ENCODE results near the gene LPAR1.

Gene LPAR1

GRCh38 chr9:110895147-110895905, 142.9 kb downstream of the LPAR1 start:
- Mint-ChIP-seq H3K27ac (no peak overlapping the region), H3K9me3 (peaks cover 8% of the 10 kb centered on the region), H3K4me3 (no peak overlapping the region), H3K36me3 (no peaks in the 10 kb centered on the region), H3K4me1 (no peaks in the 10 kb centered on the region), H3K27me3 (no peaks in the 10 kb centered on the region)
- ATAC-seq (ENCODE audit: low read depth) (no peak), DNase-seq (ENCODE audit: low spot score in 2 of 2) (no peak)

GRCh38 chr9:110894731-110895130, 143.5 kb downstream of the LPAR1 start:
- no peaks in the 10 kb centered on the region for H3K36me3 Mint-ChIP-seq
- no peak overlapping the region for H3K4me3 Mint-ChIP-seq
- peaks cover 8% of the 10 kb centered on the region for H3K9me3 Mint-ChIP-seq
- no peaks in the 10 kb centered on the region for H3K27me3 Mint-ChIP-seq
- no peak overlapping the region for H3K27ac Mint-ChIP-seq
- no peaks in the 10 kb centered on the region for H3K4me1 Mint-ChIP-seq
- DNase-seq (ENCODE audit: low spot score in 2 of 2) (no peak), ATAC-seq (ENCODE audit: low read depth) (no peak)

- DNase-seq (ENCODE audit: low spot score in 2 of 2) (no peak), ATAC-seq (ENCODE audit: low read depth) (no peak)
- no peaks in the 10 kb centered on the region for H3K4me1 Mint-ChIP-seq
- no peaks in the 10 kb centered on the region for H3K36me3 Mint-ChIP-seq
- no peak overlapping the region for H3K4me3 Mint-ChIP-seq
- H3K9me3 Mint-ChIP-seq, result peaks cover 8% of the 10 kb centered on the region
- H3K27ac Mint-ChIP-seq, result no peak overlapping the region
- H3K27me3 Mint-ChIP-seq, result no peaks in the 10 kb centered on the region
Observed at GRCh38 chr9:110892689-110893088, 145.6 kb downstream of the LPAR1 start.

GRCh38 chr9:110891760-110892159, 146.5 kb downstream of the LPAR1 start:
- Mint-ChIP-seq H3K27ac (no peak overlapping the region), H3K27me3 (no peaks in the 10 kb centered on the region), H3K4me1 (no peaks in the 10 kb centered on the region), H3K4me3 (no peak overlapping the region), H3K36me3 (no peaks in the 10 kb centered on the region), H3K9me3 (peaks cover 4% of the 10 kb centered on the region)
- DNase-seq (ENCODE audit: low spot score in 2 of 2), result no peak
- no peak for ATAC-seq (ENCODE audit: low read depth)

DNA sequence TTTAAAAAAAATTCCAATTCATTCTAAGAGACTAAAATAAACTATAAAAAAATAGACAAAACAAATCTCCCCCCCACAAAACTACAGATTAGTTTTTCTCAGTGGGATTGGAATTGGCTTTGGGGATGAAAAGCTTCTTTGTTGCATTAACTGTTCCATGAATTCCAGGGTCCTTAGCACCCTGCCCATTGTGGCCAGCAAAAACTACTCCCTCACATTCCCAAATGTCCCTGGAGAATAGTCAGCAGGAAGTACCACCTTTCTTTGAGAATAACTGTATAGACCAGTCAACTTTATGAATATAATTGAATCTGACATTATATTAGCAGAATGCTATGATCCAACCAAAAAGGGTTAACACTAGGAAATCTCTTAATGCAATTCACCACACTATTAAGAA, 147.9 kb downstream of the LPAR1 start:
- DNase-seq (ENCODE audit: low spot score in 2 of 2), result no peak
- Mint-ChIP-seq H3K27me3 (no peaks in the 10 kb centered on the region), H3K4me1 (no peaks in the 10 kb centered on the region), H3K9me3 (peaks cover 2% of the 10 kb centered on the region), H3K27ac (no peak overlapping the region), H3K4me3 (no peak overlapping the region), H3K36me3 (no peaks in the 10 kb centered on the region)
- ATAC-seq (ENCODE audit: low read depth), result no peak

GRCh38 chr9:110887276-110887675, 151.0 kb downstream of the LPAR1 start:
- no peak for DNase-seq (ENCODE audit: low spot score in 2 of 2)
- H3K9me3 Mint-ChIP-seq, result peaks cover 3% of the 10 kb centered on the region

DNA sequence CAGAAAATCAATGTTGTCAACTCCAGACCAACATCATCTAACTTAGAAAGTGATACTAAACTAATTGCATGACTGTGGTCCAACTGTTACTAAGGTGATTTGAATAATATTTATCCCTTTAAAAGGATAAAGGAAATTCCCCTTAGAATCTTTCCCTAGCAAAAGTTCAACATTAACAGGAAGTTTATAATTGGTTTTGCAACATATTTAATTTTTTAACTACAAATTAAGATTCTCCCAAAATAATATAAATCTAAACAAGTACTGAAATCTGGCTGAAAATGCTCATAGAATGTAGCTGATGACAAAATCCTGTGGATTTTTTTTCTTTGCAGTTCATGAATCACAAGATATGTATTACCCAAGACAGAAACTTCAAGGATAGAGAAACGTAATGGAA, 151.4 kb downstream of the LPAR1 start:
- no peaks in the 10 kb centered on the region for H3K4me1 Mint-ChIP-seq
- no peak overlapping the region for H3K27ac Mint-ChIP-seq
- DNase-seq (ENCODE audit: low spot score in 2 of 2) (no peak), ATAC-seq (ENCODE audit: low read depth) (no peak)
- no peaks in the 10 kb centered on the region for H3K36me3 Mint-ChIP-seq
- no peaks in the 10 kb centered on the region for H3K27me3 Mint-ChIP-seq
- H3K9me3 Mint-ChIP-seq, result peaks cover 2% of the 10 kb centered on the region
- no peak overlapping the region for H3K4me3 Mint-ChIP-seq

More at GRCh38 chr9:110887276-110887675, 151.0 kb downstream of the LPAR1 start:
- Mint-ChIP-seq H3K27ac (no peak overlapping the region), H3K36me3 (no peaks in the 10 kb centered on the region), H3K27me3 (no peaks in the 10 kb centered on the region), H3K4me1 (no peaks in the 10 kb centered on the region), H3K4me3 (no peak overlapping the region)
- ATAC-seq (ENCODE audit: low read depth), result no peak

- ATAC-seq (ENCODE audit: low read depth), result no peak
- no peak for DNase-seq (ENCODE audit: low spot score in 2 of 2)
- H3K36me3 Mint-ChIP-seq, result no peaks in the 10 kb centered on the region
Observed at GRCh38 chr9:110880189-110880588, 158.1 kb downstream of the LPAR1 start.

GRCh38 chr9:110877374-110877773, 160.9 kb downstream of the LPAR1 start:
- Mint-ChIP-seq H3K36me3 (no peaks in the 10 kb centered on the region), H3K4me3 (no peak overlapping the region), H3K27me3 (peaks cover 8% of the 10 kb centered on the region), H3K4me1 (no peaks in the 10 kb centered on the region), H3K9me3 (peaks cover 7% of the 10 kb centered on the region), H3K27ac (no peak overlapping the region)
- no peak for DNase-seq (ENCODE audit: low spot score in 2 of 2)
- no peak for ATAC-seq (ENCODE audit: low read depth)

More at GRCh38 chr9:110880189-110880588, 158.1 kb downstream of the LPAR1 start:
- Mint-ChIP-seq H3K27me3 (peaks cover 4% of the 10 kb centered on the region), H3K4me3 (no peak overlapping the region), H3K27ac (no peak overlapping the region), H3K4me1 (no peaks in the 10 kb centered on the region), H3K9me3 (peaks cover 5% of the 10 kb centered on the region)

DNA sequence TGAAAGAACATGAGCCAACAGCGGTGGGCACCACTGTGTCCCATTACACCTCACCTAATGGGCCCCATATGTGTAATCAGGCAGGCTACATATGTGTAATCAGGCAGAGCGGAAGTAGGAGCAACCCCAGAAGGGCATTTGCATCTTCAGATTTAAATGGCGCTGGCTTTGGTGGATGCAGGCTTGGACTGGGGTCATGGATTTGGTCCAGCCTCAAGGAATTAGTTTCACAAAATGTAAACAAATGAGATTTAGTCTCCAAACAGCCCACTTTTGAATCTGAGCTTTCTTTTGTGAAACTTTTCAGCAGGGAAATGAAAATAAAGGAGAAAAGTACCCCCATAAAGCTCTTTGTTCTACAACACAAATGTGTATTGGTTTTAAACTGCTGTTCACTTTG, 161.3 kb downstream of the LPAR1 start:
- Mint-ChIP-seq H3K27me3 (peaks cover 8% of the 10 kb centered on the region), H3K4me3 (no peak overlapping the region), H3K27ac (no peak overlapping the region), H3K9me3 (peaks cover 6% of the 10 kb centered on the region), H3K4me1 (no peaks in the 10 kb centered on the region), H3K36me3 (no peaks in the 10 kb centered on the region)
- ATAC-seq (ENCODE audit: low read depth) (no peak), DNase-seq (ENCODE audit: low spot score in 2 of 2) (no peak)

DNA sequence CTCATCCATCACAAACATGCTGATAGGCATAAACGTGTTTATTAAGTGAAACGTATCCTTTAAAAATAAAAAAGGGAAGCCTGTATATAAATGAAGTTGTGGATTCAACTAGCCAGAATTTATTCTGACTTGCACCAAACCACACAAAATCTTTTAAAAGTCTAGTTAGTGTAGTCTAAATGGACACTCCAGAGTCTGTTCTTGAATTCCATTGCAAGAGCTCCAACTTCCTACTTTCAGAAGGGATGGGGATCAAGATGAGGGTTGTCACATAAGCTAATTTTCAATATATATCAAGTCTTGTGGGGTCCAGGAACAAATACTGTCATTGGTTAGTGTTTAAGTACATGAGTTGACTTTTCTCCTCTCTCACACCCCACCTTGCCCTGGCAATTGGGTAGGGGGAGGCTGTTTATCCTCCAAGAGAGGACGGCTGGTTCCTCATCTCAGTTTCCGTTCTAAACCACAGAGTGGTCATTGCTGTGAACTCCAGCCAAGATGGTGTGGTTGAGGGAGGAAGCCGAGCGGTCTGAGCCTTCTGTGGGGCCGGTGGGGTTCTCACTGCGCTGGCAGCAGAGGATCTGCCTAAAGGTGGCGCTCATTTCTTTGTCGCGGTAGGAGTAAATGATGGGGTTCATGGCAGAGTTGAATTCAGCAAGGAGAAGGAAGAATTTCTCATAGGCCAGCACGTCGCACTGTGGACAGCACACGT, 163.2 kb downstream of the LPAR1 start:
- H3K27me3 Mint-ChIP-seq, result peaks cover 8% of the 10 kb centered on the region
- H3K27ac Mint-ChIP-seq, result no peak overlapping the region
- H3K36me3 Mint-ChIP-seq, result no peaks in the 10 kb centered on the region
- DNase-seq (ENCODE audit: low spot score in 2 of 2) (no peak), ATAC-seq (ENCODE audit: low read depth) (no peak)
- peaks cover 3% of the 10 kb centered on the region for H3K9me3 Mint-ChIP-seq
- H3K4me3 Mint-ChIP-seq, result no peak overlapping the region
- no peaks in the 10 kb centered on the region for H3K4me1 Mint-ChIP-seq

DNA sequence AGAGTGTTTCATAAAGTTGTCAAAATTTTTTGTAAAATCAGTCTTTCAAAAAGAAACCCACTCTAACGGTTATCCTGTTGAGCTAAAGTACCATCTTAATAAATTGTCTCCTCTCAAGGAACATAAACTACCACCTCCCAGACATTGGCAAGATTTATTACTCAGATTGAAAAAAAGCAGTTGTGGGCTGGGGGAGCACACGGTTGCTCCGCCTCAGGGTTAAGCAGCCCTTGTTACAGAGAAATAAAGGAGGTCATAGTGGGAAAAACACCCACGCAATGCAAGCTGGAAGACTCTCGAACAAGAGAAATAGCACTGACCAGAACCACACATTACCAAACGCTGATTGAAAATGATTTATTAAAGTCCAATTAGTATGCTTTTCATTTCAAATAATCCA, 165.3 kb downstream of the LPAR1 start:
- Mint-ChIP-seq H3K27me3 (peaks cover 8% of the 10 kb centered on the region), H3K27ac (no peak overlapping the region), H3K36me3 (no peaks in the 10 kb centered on the region), H3K4me3 (no peak overlapping the region), H3K4me1 (no peaks in the 10 kb centered on the region), H3K9me3 (peaks cover 5% of the 10 kb centered on the region)
- DNase-seq (ENCODE audit: low spot score in 2 of 2), result no peak
- ATAC-seq (ENCODE audit: low read depth), result no peak

DNA sequence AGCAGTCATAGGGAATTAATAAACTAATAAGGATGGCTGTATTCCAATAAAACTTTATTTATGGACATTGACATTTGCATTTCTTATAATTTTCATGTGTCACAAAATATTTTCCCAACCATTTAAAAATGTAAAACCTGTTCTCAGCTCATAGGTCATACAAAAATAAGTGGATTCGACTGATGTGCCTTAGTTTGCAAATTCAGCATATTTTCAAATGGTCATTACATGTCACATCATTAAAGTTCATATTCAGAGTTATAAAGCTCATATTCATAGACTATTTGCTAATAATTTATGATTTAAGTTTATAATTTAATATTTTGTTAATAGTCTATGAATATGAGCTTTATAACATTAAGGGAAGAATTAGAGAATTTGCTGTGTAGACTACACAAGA, 166.5 kb downstream of the LPAR1 start:
- Mint-ChIP-seq H3K4me3 (no peak overlapping the region), H3K9me3 (peaks cover 5% of the 10 kb centered on the region), H3K4me1 (no peaks in the 10 kb centered on the region), H3K36me3 (no peaks in the 10 kb centered on the region), H3K27ac (no peak overlapping the region), H3K27me3 (peaks cover 8% of the 10 kb centered on the region)
- DNase-seq (ENCODE audit: low spot score in 2 of 2) (no peak), ATAC-seq (ENCODE audit: low read depth) (no peak)

GRCh38 chr9:110869931-110870330, 168.3 kb downstream of the LPAR1 start:
- H3K27ac Mint-ChIP-seq, result no peak overlapping the region

GRCh38 chr9:110864011-110864410, 174.3 kb downstream of the LPAR1 start:
- Mint-ChIP-seq H3K4me1 (no peaks in the 10 kb centered on the region), H3K9me3 (peaks cover 12% of the 10 kb centered on the region), H3K27ac (no peak overlapping the region), H3K36me3 (no peaks in the 10 kb centered on the region), H3K27me3 (no peaks in the 10 kb centered on the region), H3K4me3 (no peak overlapping the region)
- ATAC-seq (ENCODE audit: low read depth) (no peak), DNase-seq (ENCODE audit: low spot score in 2 of 2) (no peak)

More at GRCh38 chr9:110869931-110870330, 168.3 kb downstream of the LPAR1 start:
- ATAC-seq (ENCODE audit: low read depth) (no peak), DNase-seq (ENCODE audit: low spot score in 2 of 2) (no peak)
- H3K4me1 Mint-ChIP-seq, result no peaks in the 10 kb centered on the region
- H3K4me3 Mint-ChIP-seq, result no peak overlapping the region
- no peaks in the 10 kb centered on the region for H3K36me3 Mint-ChIP-seq
- peaks cover 5% of the 10 kb centered on the region for H3K9me3 Mint-ChIP-seq
- peaks cover 4% of the 10 kb centered on the region for H3K27me3 Mint-ChIP-seq
